ENCODE results near the gene NFIA. TPM values are rescaled to one million over a fixed set of nuclear protein-coding genes. Genes with fewer than 3 reads are reported as not detected.
A peak's percentile ranks its signal among the peaks of the same experiment; 100 is the strongest.

Gene NFIA
- total RNA-seq, 1 experiment from 2014 or later, result 12.7 TPM

DNA sequence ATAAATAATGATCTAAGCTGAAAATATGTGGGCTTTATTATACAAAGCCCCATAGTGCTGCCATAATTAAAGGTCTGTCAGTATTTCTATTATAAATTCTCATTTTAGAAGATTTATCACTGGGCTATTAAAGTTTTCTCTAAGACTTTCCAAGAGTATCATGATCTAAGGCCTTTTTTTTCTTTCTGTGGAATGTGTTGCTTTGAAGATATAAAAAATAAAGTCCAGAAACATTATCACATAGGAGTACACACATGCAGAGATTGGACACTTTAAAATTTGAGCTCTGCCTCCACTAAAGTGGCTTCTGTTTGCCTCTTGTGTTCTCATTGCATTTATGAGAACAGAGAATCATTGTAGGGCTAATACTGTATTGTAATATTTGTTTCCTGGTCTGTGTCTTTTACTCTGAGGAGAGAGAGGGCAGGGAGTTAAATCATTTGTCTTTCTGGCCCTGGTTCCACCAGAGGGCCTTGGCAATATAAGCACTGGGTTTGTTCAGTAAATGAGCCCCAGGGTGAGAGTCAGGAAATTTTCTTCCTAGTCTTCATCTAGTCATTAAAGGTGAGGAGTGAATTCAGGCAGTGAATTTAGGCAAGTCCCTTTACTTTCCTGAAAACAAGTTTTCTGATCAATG is 70.2 kb downstream of the NFIA start:
- Histone ChIP-seq H3K36me3 (ENCODE audit: low read depth, low read length) (no peaks in the 10 kb centered on the region), H3K4me1 (ENCODE audit: insufficient read depth, low read length) (peaks cover 21% of the 10 kb centered on the region), H4K20me1 (ENCODE audit: low read length) (no peaks in the 10 kb centered on the region), H3K9ac (ENCODE audit: low read length) (no peak overlapping the region), H3K79me2 (ENCODE audit: low read length) (0 out of 2 replicates have a peak, but pooled peaks cover 5% of the 10 kb centered on the region), H3K27ac (ENCODE audit: low read length) (no peak overlapping the region), H3K9me2 (replicated peaks; ENCODE audit: low read length) (no peaks in the 10 kb centered on the region), H3K4me3 (ENCODE audit: low read length) (no peak overlapping the region), H3K9me3 (ENCODE audit: low read length) (no peaks in the 10 kb centered on the region), H3K27me3 (ENCODE audit: low read length) (no peaks in the 10 kb centered on the region), H3F3A (ENCODE audit: low read length, unreplicated experiment) (no peaks in the 10 kb centered on the region), H3K4me2 (ENCODE audit: low read length) (no peak overlapping the region), H2AFZ (ENCODE audit: low read length) (no peak overlapping the region)
- peak; percentile 21; the same call in 1 of the 2 replicates for ATAC-seq
- no peak for DNase-seq
- ChIA-PET CTCF (no interaction called here), POLR2A (ENCODE audit: unreplicated experiment) (interaction anchor here (0.5 kb wide), 1 partner anchor 108 kb away, joined by 7 read pairs; no protein-coding TSS in a partner anchor)
- intact Hi-C loops (cut with micrococcal nuclease), result no loop called here
- BruUV-seq (replicated peaks), result no TSS peak
- TF ChIP-seq, protein P1, sequence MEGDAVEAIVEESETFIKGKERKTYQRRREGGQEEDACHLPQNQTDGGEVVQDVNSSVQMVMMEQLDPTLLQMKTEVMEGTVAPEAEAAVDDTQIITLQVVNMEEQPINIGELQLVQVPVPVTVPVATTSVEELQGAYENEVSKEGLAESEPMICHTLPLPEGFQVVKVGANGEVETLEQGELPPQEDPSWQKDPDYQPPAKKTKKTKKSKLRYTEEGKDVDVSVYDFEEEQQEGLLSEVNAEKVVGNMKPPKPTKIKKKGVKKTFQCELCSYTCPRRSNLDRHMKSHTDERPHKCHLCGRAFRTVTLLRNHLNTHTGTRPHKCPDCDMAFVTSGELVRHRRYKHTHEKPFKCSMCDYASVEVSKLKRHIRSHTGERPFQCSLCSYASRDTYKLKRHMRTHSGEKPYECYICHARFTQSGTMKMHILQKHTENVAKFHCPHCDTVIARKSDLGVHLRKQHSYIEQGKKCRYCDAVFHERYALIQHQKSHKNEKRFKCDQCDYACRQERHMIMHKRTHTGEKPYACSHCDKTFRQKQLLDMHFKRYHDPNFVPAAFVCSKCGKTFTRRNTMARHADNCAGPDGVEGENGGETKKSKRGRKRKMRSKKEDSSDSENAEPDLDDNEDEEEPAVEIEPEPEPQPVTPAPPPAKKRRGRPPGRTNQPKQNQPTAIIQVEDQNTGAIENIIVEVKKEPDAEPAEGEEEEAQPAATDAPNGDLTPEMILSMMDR (conservative IDR thresholded peaks at IDR 0.05; ENCODE audit: low read depth, low read length), result no peak
- TF ChIP-seq EZH2phosphoT487 (IDR thresholded peaks at IDR 0.05; ENCODE audit: borderline replicate concordance, low read length), result no peak
- TF ChIP-seq EZH2 (IDR thresholded peaks at IDR 0.05; ENCODE audit: low read length, unreplicated experiment), result no peak

DNA sequence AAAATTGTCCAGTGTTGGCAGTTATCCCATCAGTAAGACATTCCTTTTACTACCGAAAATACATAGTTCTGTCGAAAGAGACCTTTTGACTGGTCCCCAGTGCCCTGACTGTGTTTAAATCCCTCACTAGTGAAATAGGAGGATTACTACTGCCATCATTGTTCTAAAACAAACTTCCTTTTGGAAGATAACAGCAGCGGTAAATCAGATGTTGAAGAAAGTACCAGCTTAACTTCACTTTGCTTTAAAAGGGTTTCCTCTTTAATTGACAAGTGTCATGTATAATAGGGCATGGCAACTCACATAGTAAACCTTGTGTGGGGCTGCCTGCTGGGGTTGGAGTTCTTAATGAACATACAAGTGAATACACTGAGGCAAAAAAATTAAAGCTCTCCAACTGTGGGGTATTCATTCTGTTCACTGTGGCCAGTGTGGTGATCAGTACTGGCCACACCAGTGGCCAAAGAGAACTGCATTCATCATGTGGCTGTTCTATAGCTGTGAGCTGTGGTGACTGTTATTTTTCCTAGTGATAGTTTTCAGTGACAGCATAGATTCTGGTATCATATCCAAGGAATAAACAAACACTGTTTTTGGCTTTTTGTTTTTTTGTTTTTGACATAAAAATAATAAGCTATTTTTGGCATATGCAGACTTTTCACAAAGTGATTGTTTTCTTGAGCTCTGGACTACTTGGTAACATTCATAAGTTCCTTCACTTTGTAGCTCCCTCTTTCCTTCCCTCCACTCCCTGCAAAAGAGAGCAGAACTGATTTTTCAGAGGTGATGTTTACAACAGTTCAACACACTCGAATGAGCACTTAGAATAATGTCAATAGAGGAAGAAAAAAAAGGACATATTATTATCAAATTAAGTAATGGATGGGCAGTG is 74.5 kb downstream of the NFIA start:
- H3K4me1 ChIP-seq (ENCODE audit: insufficient read depth, low read length), result peaks cover 9% of the 10 kb centered on the region; the same call in 1 of the 2 replicates
- H3K9ac ChIP-seq (ENCODE audit: low read length), result no peak overlapping the region
- H3K27ac ChIP-seq (ENCODE audit: low read length), result no peak overlapping the region
- POLR2A ChIA-PET (ENCODE audit: unreplicated experiment), result no interaction called here
- H2AFZ ChIP-seq (ENCODE audit: low read length), result no peak overlapping the region
- H3K4me3 ChIP-seq (ENCODE audit: low read length), result no peak overlapping the region
- intact Hi-C loops (cut with micrococcal nuclease), result no loop called here
- TF ChIP-seq, protein P1 (conservative IDR thresholded peaks at IDR 0.05; ENCODE audit: low read depth, low read length), result no peak
- TF ChIP-seq EZH2phosphoT487 (IDR thresholded peaks at IDR 0.05; ENCODE audit: borderline replicate concordance, low read length) (no peak), EZH2 (IDR thresholded peaks at IDR 0.05; ENCODE audit: low read length, unreplicated experiment) (no peak)
- no peaks in the 10 kb centered on the region for H4K20me1 ChIP-seq (ENCODE audit: low read length)
- no peak overlapping the region for H3K4me2 ChIP-seq (ENCODE audit: low read length)
- H3K36me3 ChIP-seq (ENCODE audit: low read depth, low read length), result no peaks in the 10 kb centered on the region
- no peaks in the 10 kb centered on the region for H3F3A ChIP-seq (ENCODE audit: low read length, unreplicated experiment)
- no peaks in the 10 kb centered on the region for H3K9me2 ChIP-seq (replicated peaks; ENCODE audit: low read length)
- no peaks in the 10 kb centered on the region for H3K79me2 ChIP-seq (ENCODE audit: low read length)
- CTCF ChIA-PET, result no interaction called here
- DNase-seq (no peak), ATAC-seq (no peak)
- no TSS peak for BruUV-seq (replicated peaks)
- no peaks in the 10 kb centered on the region for H3K27me3 ChIP-seq (ENCODE audit: low read length)
- no peaks in the 10 kb centered on the region for H3K9me3 ChIP-seq (ENCODE audit: low read length)

Data from PC-3 (cell line).